ENCODE measurements around the gene RALGPS1.

RALGPS1 gene

GRCh38 chr9:127058011-127058644 lies 143.5 kb downstream of the RALGPS1 start:
- H3K27ac ChIP-seq = no peak overlapping the region
- no peak overlapping the region for H3K9ac ChIP-seq
- H3K4me2 ChIP-seq (ENCODE audit: low read length) = no peak overlapping the region
- H3K4me1 ChIP-seq = no peaks in the 10 kb centered on the region
- H3K9me3 ChIP-seq (ENCODE audit: control insufficient read depth, low read length) = no peaks in the 10 kb centered on the region
- H3K36me3 ChIP-seq (ENCODE audit: control insufficient read depth, insufficient read depth, low read length) = no peaks in the 10 kb centered on the region
- TF ChIP-seq CTCF (IDR thresholded peaks at IDR 0.05) = no peak
- H3K79me2 ChIP-seq = no peaks in the 10 kb centered on the region
- H3K4me3 ChIP-seq (ENCODE audit: low read depth, low read length) = no peak overlapping the region
- H3K27me3 ChIP-seq (ENCODE audit: control insufficient read depth, insufficient read depth, low read length) = no peaks in the 10 kb centered on the region
- no peak overlapping the region for H2AFZ ChIP-seq

DNA sequence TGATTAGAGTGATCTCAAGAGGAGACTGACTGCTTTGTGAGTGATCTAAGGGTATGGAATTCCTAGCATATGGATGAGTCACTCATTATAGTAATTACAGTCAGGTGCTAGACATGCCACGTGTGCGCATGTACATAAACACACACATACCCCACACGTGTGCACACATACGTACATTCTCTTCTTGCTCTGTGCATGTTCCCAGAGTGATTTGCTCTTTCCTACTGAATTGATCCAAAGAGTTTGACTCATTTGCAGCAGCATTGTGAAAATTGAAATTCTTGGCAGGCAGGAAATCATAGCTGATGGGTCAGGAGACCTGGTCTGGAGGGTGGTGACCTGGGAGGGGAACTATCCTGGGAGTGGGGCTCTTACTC lies 144.1 kb downstream of the RALGPS1 start:
- H3K4me3 ChIP-seq (ENCODE audit: low read depth, low read length) = no peak overlapping the region
- H3K4me2 ChIP-seq (ENCODE audit: low read length) = no peak overlapping the region
- no peak overlapping the region for H3K9ac ChIP-seq
- no peak for TF ChIP-seq CTCF (IDR thresholded peaks at IDR 0.05)
- no peak overlapping the region for H2AFZ ChIP-seq
- H3K27ac ChIP-seq = no peak overlapping the region
- H3K36me3 ChIP-seq (ENCODE audit: control insufficient read depth, insufficient read depth, low read length) = no peaks in the 10 kb centered on the region
- H3K4me1 ChIP-seq = no peaks in the 10 kb centered on the region
- H3K79me2 ChIP-seq = no peaks in the 10 kb centered on the region
- H3K9me3 ChIP-seq (ENCODE audit: control insufficient read depth, low read length) = no peaks in the 10 kb centered on the region
- no peaks in the 10 kb centered on the region for H3K27me3 ChIP-seq (ENCODE audit: control insufficient read depth, insufficient read depth, low read length)

DNA sequence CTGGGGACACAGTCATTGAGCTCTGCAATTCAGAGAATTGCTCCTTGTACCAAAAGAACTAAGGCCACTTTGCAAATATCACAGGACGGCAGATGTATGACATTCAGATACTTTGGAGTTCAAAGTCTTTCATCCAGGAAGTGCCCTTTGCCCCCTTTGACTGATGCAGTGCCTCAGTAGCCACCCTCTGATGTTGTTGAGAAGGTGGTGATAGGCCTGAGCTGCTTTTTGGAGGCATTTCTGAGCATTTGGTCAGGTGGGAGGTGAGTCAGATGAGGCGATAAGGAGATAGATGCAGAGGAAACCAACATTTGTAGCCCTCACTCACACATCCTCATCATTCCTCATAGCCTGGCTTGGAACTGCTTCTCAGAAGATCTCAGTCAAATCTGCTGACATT lies 144.4 kb downstream of the RALGPS1 start:
- no peak overlapping the region for H3K9ac ChIP-seq

DNA sequence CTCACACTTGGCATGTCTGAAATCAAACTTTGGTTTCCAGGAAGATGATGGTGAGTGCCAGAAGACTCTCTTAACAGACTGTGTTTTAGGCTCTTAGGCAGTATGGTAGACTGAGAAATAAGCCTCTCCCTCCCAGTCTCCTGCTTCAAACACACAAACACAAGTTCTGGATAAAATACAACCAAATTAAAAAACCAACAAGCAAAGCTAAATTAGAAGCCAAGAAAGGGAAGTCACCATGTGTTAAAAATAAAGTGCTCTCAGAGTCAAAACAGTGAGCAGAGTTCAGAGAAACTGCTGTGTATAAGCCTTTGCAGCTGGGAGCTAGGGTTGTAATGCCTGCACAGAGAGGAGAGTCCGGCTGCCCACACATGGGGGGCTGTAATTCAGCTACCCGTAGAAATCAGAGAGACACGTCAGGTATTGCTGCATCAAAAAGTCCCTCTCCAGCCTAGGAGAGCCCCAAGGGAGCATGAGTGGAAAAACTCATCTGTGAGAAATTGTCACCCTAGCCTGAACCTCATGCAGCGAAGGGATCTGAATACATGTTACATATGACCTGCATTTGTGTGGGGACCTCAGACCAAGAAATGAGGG lies 145.3 kb downstream of the RALGPS1 start:
- Histone ChIP-seq H2AFZ (no peak overlapping the region), H3K79me2 (no peaks in the 10 kb centered on the region), H3K4me2 (ENCODE audit: low read length) (no peak overlapping the region), H3K4me3 (ENCODE audit: low read depth, low read length) (no peak overlapping the region), H3K4me1 (no peaks in the 10 kb centered on the region), H3K36me3 (ENCODE audit: control insufficient read depth, insufficient read depth, low read length) (no peaks in the 10 kb centered on the region), H3K27me3 (ENCODE audit: control insufficient read depth, insufficient read depth, low read length) (no peaks in the 10 kb centered on the region), H3K9me3 (ENCODE audit: control insufficient read depth, low read length) (no peaks in the 10 kb centered on the region), H3K9ac (no peak overlapping the region), H3K27ac (no peak overlapping the region)
- no peak for TF ChIP-seq CTCF (IDR thresholded peaks at IDR 0.05)

More for the DNA sequence above, 144.4 kb downstream of the RALGPS1 start:
- H3K9me3 ChIP-seq (ENCODE audit: control insufficient read depth, low read length) = no peaks in the 10 kb centered on the region
- H3K79me2 ChIP-seq = no peaks in the 10 kb centered on the region
- no peaks in the 10 kb centered on the region for H3K36me3 ChIP-seq (ENCODE audit: control insufficient read depth, insufficient read depth, low read length)
- no peak overlapping the region for H3K27ac ChIP-seq
- no peak overlapping the region for H3K4me2 ChIP-seq (ENCODE audit: low read length)
- no peaks in the 10 kb centered on the region for H3K4me1 ChIP-seq
- no peak overlapping the region for H3K4me3 ChIP-seq (ENCODE audit: low read depth, low read length)
- no peak for TF ChIP-seq CTCF (IDR thresholded peaks at IDR 0.05)
- H2AFZ ChIP-seq = no peak overlapping the region
- H3K27me3 ChIP-seq (ENCODE audit: control insufficient read depth, insufficient read depth, low read length) = no peaks in the 10 kb centered on the region

DNA sequence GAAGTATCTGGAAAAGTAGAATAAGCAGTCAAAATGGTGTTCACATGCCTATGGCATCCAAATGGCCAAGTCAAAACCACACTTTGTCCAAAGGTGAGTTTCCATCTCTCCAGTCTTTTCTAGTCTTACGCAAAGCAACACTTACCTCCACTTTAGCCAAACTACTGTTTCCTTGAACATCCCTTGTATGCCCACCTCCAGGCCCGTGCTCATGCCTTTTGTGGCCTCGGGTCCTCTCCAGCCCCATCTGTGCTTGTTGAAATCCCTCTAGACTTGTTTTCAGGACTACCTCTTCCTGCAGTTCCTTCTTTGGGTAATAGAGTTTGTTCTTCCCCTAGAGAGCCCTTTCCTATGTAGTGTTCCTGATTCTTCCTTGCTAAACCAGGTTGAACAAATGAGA lies 146.8 kb downstream of the RALGPS1 start:
- Histone ChIP-seq H3K27ac (no peak overlapping the region), H3K4me1 (no peaks in the 10 kb centered on the region), H3K36me3 (ENCODE audit: control insufficient read depth, insufficient read depth, low read length) (no peaks in the 10 kb centered on the region), H3K79me2 (no peaks in the 10 kb centered on the region), H3K27me3 (ENCODE audit: control insufficient read depth, insufficient read depth, low read length) (no peaks in the 10 kb centered on the region), H3K4me2 (ENCODE audit: low read length) (no peak overlapping the region), H2AFZ (no peak overlapping the region), H3K9me3 (ENCODE audit: control insufficient read depth, low read length) (no peaks in the 10 kb centered on the region), H3K4me3 (ENCODE audit: low read depth, low read length) (no peak overlapping the region), H3K9ac (no peak overlapping the region)
- no peak for TF ChIP-seq CTCF (IDR thresholded peaks at IDR 0.05)

Measured in parathyroid adenoma (tissue), 2 donors.